Measurements from ENCODE around the gene LRRC34. TPM values are rescaled to one million over a fixed set of nuclear protein-coding genes. Genes with fewer than 3 reads are reported as not detected.

LRRC34 gene
- total RNA-seq (2022; extraction: Qiagen RNA extraction) = not detected in 5 replicates

GRCh38 chr3:169812332-169813235 lies at the start of gene LRRC34, which contains the start of gene LRRIQ4:
Gene LRRC34 (minus strand): TSS chr3:169812904. CDS start chr3:169812548, 356 bp downstream.
Gene LRRIQ4 (plus strand): TSS chr3:169812870. CDS start chr3:169821922, 9,052 bp downstream.

GRCh38 chr3:169772897-169773816 lies 39.5 kb downstream of the LRRC34 start, which contains the start of gene MYNN:
Gene MYNN (plus strand): TSS chr3:169773396. CDS start chr3:169774296, 900 bp downstream.

GRCh38 chr3:169769287-169770181 lies 43.2 kb downstream of the LRRC34 start, which contains the start of gene ACTRT3:
Gene ACTRT3 (minus strand): TSS chr3:169769561. CDS start chr3:169769520, 41 bp downstream.

GRCh38 chr3:169764882-169765612 lies 47.7 kb downstream of the LRRC34 start, which contains the start of gene TERC:
Gene TERC (minus strand): TSS chr3:169765060.

Other genes with a start within 250 kb of the LRRC34 start
- gene MECOM, start 149.2 kb downstream of the LRRC34 start, total RNA-seq (2022; extraction: Qiagen RNA extraction) = 0.05 TPM in 1 of 5 replicates, not detected in the others
- 0.42 TPM in 1 of 5 replicates, not detected in the others for gene TERC, start 47.8 kb downstream of the LRRC34 start, total RNA-seq (2022; extraction: Qiagen RNA extraction)
- gene ACTRT3, start 43.3 kb downstream of the LRRC34 start, total RNA-seq (2022; extraction: Qiagen RNA extraction) = 2.2 to 3.1 TPM (median 2.8 TPM) in 5 replicates
- gene MYNN, start 39.5 kb downstream of the LRRC34 start, total RNA-seq (2022; extraction: Qiagen RNA extraction) = 7.7 to 10.6 TPM (median 9.6 TPM) in 5 replicates
- not detected in 5 replicates for gene LRRIQ4, start within 50 bp of the LRRC34 start, total RNA-seq (2022; extraction: Qiagen RNA extraction)
- gene LRRC31, start 57.0 kb upstream of the LRRC34 start, total RNA-seq (2022; extraction: Qiagen RNA extraction) = not detected in 5 replicates
- gene SAMD7, start 98.7 kb upstream of the LRRC34 start, total RNA-seq (2022; extraction: Qiagen RNA extraction) = not detected in 5 replicates
- 78.3 to 130 TPM (median 88.5 TPM) in 5 replicates for gene SEC62, start 153.9 kb upstream of the LRRC34 start, total RNA-seq (2022; extraction: Qiagen RNA extraction)
- 1.6 to 2.0 TPM (median 1.9 TPM) in 5 replicates for gene GPR160, start 225.1 kb upstream of the LRRC34 start, total RNA-seq (2022; extraction: Qiagen RNA extraction)

Measured in A549 treated with Mapracorat at 1 μM for 4 hours (cell line).